Measurements from ENCODE around the gene ZIC4.
A peak's percentile ranks its signal among the peaks of the same experiment; 100 is the strongest.

Gene ZIC4

DNA sequence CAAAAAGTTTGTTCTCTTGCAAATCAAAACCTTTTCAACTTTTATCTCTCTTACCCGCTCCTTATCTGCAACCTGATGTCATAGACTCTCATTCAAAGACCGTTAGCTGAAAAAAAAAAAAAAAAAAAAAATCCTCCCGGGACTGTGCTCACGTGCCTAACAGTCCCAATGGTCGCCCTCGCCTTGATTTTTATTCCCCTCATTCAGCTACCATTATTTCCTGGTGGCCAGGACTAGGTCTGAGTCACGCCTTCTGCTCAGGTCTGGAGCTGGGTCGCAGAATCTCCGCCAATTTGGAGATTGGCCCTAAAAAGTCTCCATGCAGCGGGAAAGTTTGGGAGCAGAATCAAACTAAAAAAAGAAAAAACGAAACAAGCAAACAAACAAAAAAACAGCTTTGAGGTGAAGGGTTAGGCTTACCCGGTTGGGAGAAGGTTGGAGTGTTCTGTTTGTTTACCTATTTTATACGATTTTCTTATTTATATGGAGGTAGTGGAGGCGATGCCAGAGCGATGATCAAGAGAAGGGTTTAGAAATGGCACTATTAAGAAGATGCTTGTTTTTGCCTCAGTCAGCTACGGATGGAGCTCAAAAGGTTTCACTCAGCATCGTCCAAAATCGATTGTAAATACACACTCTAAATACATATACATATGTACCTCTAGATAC lies 51.1 kb downstream of the ZIC4 start:
- Histone ChIP-seq H3K27ac (ENCODE audit: low read depth, low read length) (no peak overlapping the region), H3K36me3 (ENCODE audit: control insufficient read depth, insufficient read depth, low read length) (no peaks in the 10 kb centered on the region), H3K4me1 (ENCODE audit: control insufficient read depth, insufficient read depth, low read length) (peaks cover 56% of the 10 kb centered on the region), H3K4me3 (ENCODE audit: low read depth, low read length) (peak overlapping the region; percentile 20), H3K27me3 (ENCODE audit: control insufficient read depth, insufficient read depth, low read length) (peaks cover 80% of the 10 kb centered on the region), H3K9me3 (ENCODE audit: control insufficient read depth, insufficient read depth, low read length) (no peaks in the 10 kb centered on the region), H3K9ac (ENCODE audit: low read depth, low read length) (no peak overlapping the region)

- peak overlapping the region; percentile 42 for H3K4me3 ChIP-seq (ENCODE audit: low read depth, low read length)
Observed at GRCh38 chr3:147354623-147355022, 51.7 kb downstream of the ZIC4 start.

GRCh38 chr3:147351301-147351700 lies 55.0 kb downstream of the ZIC4 start:
- Histone ChIP-seq H3K9ac (ENCODE audit: low read depth, low read length) (no peak overlapping the region), H3K36me3 (ENCODE audit: control insufficient read depth, insufficient read depth, low read length) (no peaks in the 10 kb centered on the region), H3K4me3 (ENCODE audit: low read depth, low read length) (no peak overlapping the region), H3K4me1 (ENCODE audit: control insufficient read depth, insufficient read depth, low read length) (peaks cover 22% of the 10 kb centered on the region), H3K27me3 (ENCODE audit: control insufficient read depth, insufficient read depth, low read length) (peaks cover 41% of the 10 kb centered on the region), H3K27ac (ENCODE audit: low read depth, low read length) (no peak overlapping the region), H3K9me3 (ENCODE audit: control insufficient read depth, insufficient read depth, low read length) (no peaks in the 10 kb centered on the region)

More at GRCh38 chr3:147354623-147355022, 51.7 kb downstream of the ZIC4 start:
- peaks cover 50% of the 10 kb centered on the region for H3K4me1 ChIP-seq (ENCODE audit: control insufficient read depth, insufficient read depth, low read length)
- H3K36me3 ChIP-seq (ENCODE audit: control insufficient read depth, insufficient read depth, low read length) = no peaks in the 10 kb centered on the region
- H3K9ac ChIP-seq (ENCODE audit: low read depth, low read length) = no peak overlapping the region
- H3K9me3 ChIP-seq (ENCODE audit: control insufficient read depth, insufficient read depth, low read length) = no peaks in the 10 kb centered on the region
- peak overlapping the region; percentile 21 for H3K27ac ChIP-seq (ENCODE audit: low read depth, low read length)
- peaks cover 74% of the 10 kb centered on the region for H3K27me3 ChIP-seq (ENCODE audit: control insufficient read depth, insufficient read depth, low read length)

DNA sequence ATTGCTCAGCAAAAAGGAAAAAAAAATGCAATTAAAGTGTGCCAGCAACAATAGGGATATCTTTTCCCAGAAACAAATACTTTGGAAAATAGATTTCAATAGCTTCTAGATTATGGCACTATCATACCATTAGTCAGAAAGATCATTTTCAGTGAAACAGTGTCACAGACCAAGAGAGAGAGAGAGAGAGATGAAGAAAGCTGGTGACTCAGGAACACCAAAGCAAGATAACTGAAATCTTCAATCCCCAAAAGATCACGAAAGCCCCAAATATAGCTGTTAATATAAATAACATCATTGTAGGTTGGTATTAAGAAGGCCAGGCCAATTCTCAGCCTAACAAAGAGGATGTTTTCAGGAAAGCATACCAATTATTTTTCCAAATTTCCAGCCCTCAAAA lies 57.4 kb downstream of the ZIC4 start:
- Histone ChIP-seq H3K9me3 (ENCODE audit: control insufficient read depth, insufficient read depth, low read length) (no peaks in the 10 kb centered on the region), H3K9ac (ENCODE audit: low read depth, low read length) (no peak overlapping the region; the same call in 1 of the 2 replicates), H3K27ac (ENCODE audit: low read depth, low read length) (no peak overlapping the region), H3K4me1 (ENCODE audit: control insufficient read depth, insufficient read depth, low read length) (0 out of 2 replicates have a peak, but pooled peaks cover 1% of the 10 kb centered on the region), H3K27me3 (ENCODE audit: control insufficient read depth, insufficient read depth, low read length) (peaks cover 18% of the 10 kb centered on the region), H3K4me3 (ENCODE audit: low read depth, low read length) (no peak overlapping the region), H3K36me3 (ENCODE audit: control insufficient read depth, insufficient read depth, low read length) (no peaks in the 10 kb centered on the region)

DNA sequence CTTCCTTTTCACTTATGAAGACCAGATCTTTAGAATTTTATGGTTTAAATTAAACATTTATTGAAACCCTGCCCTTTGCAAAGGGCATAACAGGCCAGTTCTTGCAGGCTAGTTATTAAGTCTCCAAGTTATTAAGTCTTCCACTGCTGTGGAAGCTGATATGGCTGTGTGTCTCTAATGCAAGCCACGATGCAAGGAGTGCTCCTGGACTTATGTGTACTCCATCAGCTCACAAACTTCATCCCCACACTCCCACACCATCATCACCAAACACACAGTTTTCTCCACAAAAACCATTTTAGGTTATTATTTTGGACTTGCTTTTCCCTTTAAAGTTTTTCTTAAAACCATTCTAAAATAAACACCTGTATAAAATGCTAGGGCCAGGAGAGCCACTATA lies 62.4 kb downstream of the ZIC4 start:
- peaks cover 25% of the 10 kb centered on the region for H3K4me1 ChIP-seq (ENCODE audit: control insufficient read depth, insufficient read depth, low read length)
- H3K36me3 ChIP-seq (ENCODE audit: control insufficient read depth, insufficient read depth, low read length) = no peaks in the 10 kb centered on the region
- H3K9ac ChIP-seq (ENCODE audit: low read depth, low read length) = no peak overlapping the region
- H3K27me3 ChIP-seq (ENCODE audit: control insufficient read depth, insufficient read depth, low read length) = no peaks in the 10 kb centered on the region; the same call in 1 of the 2 replicates
- H3K4me3 ChIP-seq (ENCODE audit: low read depth, low read length) = no peak overlapping the region
- H3K9me3 ChIP-seq (ENCODE audit: control insufficient read depth, insufficient read depth, low read length) = no peaks in the 10 kb centered on the region
- no peak overlapping the region for H3K27ac ChIP-seq (ENCODE audit: low read depth, low read length)

GRCh38 chr3:147341727-147342126 lies 64.6 kb downstream of the ZIC4 start:
- Histone ChIP-seq H3K9ac (ENCODE audit: low read depth, low read length) (no peak overlapping the region), H3K9me3 (ENCODE audit: control insufficient read depth, insufficient read depth, low read length) (no peaks in the 10 kb centered on the region), H3K4me1 (ENCODE audit: control insufficient read depth, insufficient read depth, low read length) (peaks cover 25% of the 10 kb centered on the region), H3K27ac (ENCODE audit: low read depth, low read length) (peak overlapping the region; percentile 90), H3K4me3 (ENCODE audit: low read depth, low read length) (no peak overlapping the region), H3K36me3 (ENCODE audit: control insufficient read depth, insufficient read depth, low read length) (no peaks in the 10 kb centered on the region), H3K27me3 (ENCODE audit: control insufficient read depth, insufficient read depth, low read length) (no peaks in the 10 kb centered on the region; the same call in 1 of the 2 replicates)

DNA sequence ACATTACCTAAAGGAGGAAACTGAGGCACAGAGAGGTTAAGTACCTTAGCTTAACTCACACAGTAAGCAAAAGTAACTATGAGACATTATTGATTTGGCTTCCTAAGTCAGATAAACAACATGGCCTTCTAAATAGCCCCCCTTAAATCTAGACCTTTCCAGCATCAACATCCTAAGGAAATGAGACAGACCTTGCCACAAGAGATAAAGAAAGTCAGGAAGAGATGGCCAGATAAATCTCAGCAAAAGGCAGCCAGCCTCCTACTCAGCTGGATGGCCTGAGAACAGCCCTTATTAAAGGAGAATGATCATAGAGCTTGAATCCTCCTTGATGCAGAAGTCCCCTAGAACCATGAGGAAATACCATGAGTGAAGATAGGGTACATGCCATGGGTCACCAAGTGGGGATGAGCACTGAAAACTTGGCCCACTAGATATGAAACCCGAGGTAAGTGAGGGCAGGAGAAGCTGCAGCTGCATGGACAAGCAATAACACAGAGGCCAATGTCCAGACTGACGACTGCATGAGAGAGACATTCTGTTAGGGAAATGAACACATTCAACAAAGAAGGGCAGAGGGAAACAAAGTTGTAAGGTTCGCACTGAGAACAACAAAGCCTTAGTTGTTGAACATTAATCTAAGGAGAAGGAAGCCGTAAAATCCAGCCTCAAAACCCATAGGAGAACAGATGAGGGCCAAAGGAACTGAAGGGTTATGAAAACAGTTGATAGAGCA lies 69.6 kb downstream of the ZIC4 start:
- Histone ChIP-seq H3K27ac (ENCODE audit: low read depth, low read length) (no peak overlapping the region), H3K9ac (ENCODE audit: low read depth, low read length) (no peak overlapping the region), H3K27me3 (ENCODE audit: control insufficient read depth, insufficient read depth, low read length) (no peaks in the 10 kb centered on the region), H3K4me3 (ENCODE audit: low read depth, low read length) (no peak overlapping the region), H3K36me3 (ENCODE audit: control insufficient read depth, insufficient read depth, low read length) (no peaks in the 10 kb centered on the region), H3K9me3 (ENCODE audit: control insufficient read depth, insufficient read depth, low read length) (no peaks in the 10 kb centered on the region), H3K4me1 (ENCODE audit: control insufficient read depth, insufficient read depth, low read length) (peaks cover 18% of the 10 kb centered on the region)
